OCI-LY7 (cell line): Measurements from ENCODE around the gene FTO. TPM values are rescaled to one million over a fixed set of nuclear protein-coding genes. Genes with fewer than 3 reads are reported as not detected.
"Not testable (repeated sequence)": the region's sequence is repeated elsewhere in the genome, so short reads cannot be mapped to it uniquely, and the experiment has no call there.

Experiments used
- BruUV-seq: library from RNA; stranded (reverse); fragments of 400-500 nt; replicated peaks from 2 replicates; lab custom pipeline; 2021; lab: Mats Ljungman, UMichigan
- CTCF ChIA-PET: fragments of 300-600 bp; sonication (Branson Sonifier 250); formaldehyde crosslinking; loops from one replicate; lab custom pipeline; 2022; ENCODE audit warnings: antibody characterized with exemption; ENCODE audit not compliant: unreplicated experiment; lab: Charles Lee
- POLR2A ChIA-PET: fragments of 300-600 bp; sonication (Branson Sonifier 250); formaldehyde crosslinking; loops from one replicate; lab custom pipeline; 2022; ENCODE audit warnings: antibody characterized with exemption; lab: Charles Lee
- DNase-seq: peaks from one replicate; pipeline ENCODE4 v3.0.0-alpha.2; 2015; ENCODE audit warnings: low spot score
- H2AFZ ChIP-seq: fragments of 200-600 bp; sonication (generic), shearing (Covaris generic); 2 replicates; pipeline ENCODE4 v1.6.1; 2014; ENCODE audit warnings: mild to moderate bottlenecking, antibody characterized with exemption, low read length, moderate library complexity
- H3K27ac ChIP-seq: fragments of 200-600 bp; sonication (generic); 2 replicates; pipeline ENCODE4 v1.5.1; 2014; ENCODE audit warnings: mixed run types, low read depth, mild to moderate bottlenecking, moderate library complexity, low read length, inconsistent platforms; ENCODE audit not compliant: poor library complexity, severe bottlenecking
- H3K36me3 ChIP-seq: fragments of 200-600 bp; sonication (generic); 2 replicates; pipeline ENCODE4 v1.6.1; 2014; ENCODE audit warnings: mild to moderate bottlenecking, antibody characterized with exemption, low read length, moderate library complexity, mixed read lengths; ENCODE audit not compliant: insufficient read depth
- H3K4me1 ChIP-seq: fragments of 200-600 bp; sonication (generic); 2 replicates; pipeline ENCODE4 v1.5.1; 2014; ENCODE audit warnings: mild to moderate bottlenecking, low read length; ENCODE audit not compliant: insufficient read depth, poor library complexity, severe bottlenecking
- H3K4me2 ChIP-seq: fragments of 200-600 bp; sonication (generic); 2 replicates; pipeline ENCODE4 v1.6.1; 2014; ENCODE audit warnings: mild to moderate bottlenecking, low read length
- H3K4me3 ChIP-seq: fragments of 200-600 bp; sonication (generic); 2 replicates; pipeline ENCODE4 v1.5.1; 2014; ENCODE audit warnings: mild to moderate bottlenecking, low read depth, low read length; ENCODE audit not compliant: poor library complexity, severe bottlenecking
- H3K79me2 ChIP-seq: fragments of 200-600 bp; sonication (generic); 2 replicates; pipeline ENCODE4 v1.6.1; 2016; ENCODE audit warnings: low read depth, mild to moderate bottlenecking, low read length, moderate library complexity, mixed read lengths; ENCODE audit not compliant: insufficient read depth
- H3K9me2 ChIP-seq: fragments of 200-600 bp; sonication (generic); 2 replicates; pipeline ENCODE4 v1.6.1; 2016; ENCODE audit warnings: mild to moderate bottlenecking, low read length, mixed read lengths; ENCODE audit not compliant: insufficient read depth
- H3K9me3 ChIP-seq: fragments of 200-600 bp; sonication (generic); 2 replicates; pipeline ENCODE4 v1.6.1; 2014; ENCODE audit warnings: mild to moderate bottlenecking, mixed run types, low read length, mixed read lengths
- H4K20me1 ChIP-seq: fragments of 200-600 bp; sonication (generic); 2 replicates; pipeline ENCODE4 v1.6.1; 2014; ENCODE audit warnings: mild to moderate bottlenecking, antibody characterized with exemption, low read length, moderate library complexity, mixed read lengths; ENCODE audit not compliant: insufficient read depth
- EZH2phosphoT487 ChIP-seq: fragments of 200-600 bp; sonication (generic); IDR thresholded peaks from 2 replicates; pipeline ENCODE4 v1.6.1; 2018; ENCODE audit warnings: low read depth, borderline replicate concordance, mild to moderate bottlenecking, mixed run types, antibody characterized with exemption, low read length, moderate library complexity, mixed read lengths
- intact Hi-C: fragments of 100-400 bp; cut with micrococcal nuclease; formaldehyde crosslinking; loops from one replicate; pipeline ENCODE4 v1.10.0; 2022; ENCODE audit not compliant: unreplicated experiment
- total RNA-seq, 2 experiments: library from RNA; depleted of rRNA in 1 of 2; stranded (reverse); fragments of >200 nt in 1 of 2; shearing (Covaris generic) in 1 of 2; gene quantifications; 2 replicates each; pipeline ENCODE4 v1.2.3, GENCODE V29; 2014 to 2022
- TF ChIP-seq, protein P1 (sequence below): fragments of 200-600 bp; sonication (generic); conservative IDR thresholded peaks from 2 replicates; pipeline ENCODE4 v1.5.1; 2014; ENCODE audit warnings: mild to moderate bottlenecking, antibody characterized with exemption, low read length, moderate library complexity, mixed read lengths

Gene FTO
- total RNA-seq, 2 experiments from 2014 or later, result 57.1 to 68.0 TPM

DNA sequence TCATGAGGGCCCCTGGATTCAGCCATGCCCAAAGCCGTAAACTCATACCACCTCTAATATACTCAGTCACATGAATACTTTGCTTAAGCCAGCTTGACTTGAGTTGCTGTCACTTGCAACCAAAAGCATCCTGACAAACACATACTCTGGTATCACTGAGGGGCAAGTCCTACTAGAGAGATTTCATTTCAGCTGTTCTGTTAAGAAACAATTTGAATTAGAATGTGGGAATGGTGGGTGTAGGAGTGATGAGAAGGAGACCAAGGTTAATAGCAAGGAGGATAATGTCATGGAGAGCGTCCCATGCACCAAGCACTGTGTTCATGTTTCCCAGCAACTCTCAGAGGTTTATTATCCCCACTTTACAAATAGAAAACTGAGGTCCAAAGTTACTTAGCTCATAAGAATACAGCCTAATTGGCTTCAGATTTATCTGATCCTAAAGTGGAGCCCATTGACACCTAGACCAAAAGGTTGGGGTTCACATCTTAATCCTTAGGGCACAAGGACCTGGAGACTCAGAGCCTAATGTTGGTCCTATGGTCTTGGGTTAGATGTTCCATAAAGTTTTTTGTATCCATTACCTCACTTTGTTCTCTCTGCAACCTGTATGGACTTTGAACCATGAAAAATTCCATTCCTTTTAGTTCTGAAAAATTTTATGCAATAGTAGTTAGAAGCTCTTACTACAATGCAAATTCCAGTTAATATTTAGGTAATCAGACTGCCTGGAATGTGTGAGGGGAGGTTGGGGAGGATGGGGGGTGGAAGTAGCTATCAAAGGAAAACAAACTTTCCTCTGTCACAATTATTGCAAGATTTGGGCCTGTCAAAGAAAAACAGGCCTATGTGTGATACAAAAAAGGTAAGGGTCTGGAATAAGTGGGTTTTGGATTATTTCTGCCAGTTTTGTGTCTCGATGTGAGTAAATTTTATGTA, 476.7 kb downstream of the FTO start:
- Histone ChIP-seq H3K79me2 (no peaks in the 10 kb centered on the region), H2AFZ (no peak overlapping the region), H3K9me2 (no peaks in the 10 kb centered on the region), H3K9me3 (no peaks in the 10 kb centered on the region), H3K4me2 (no peak overlapping the region), H3K36me3 (no peaks in the 10 kb centered on the region), H4K20me1 (no peaks in the 10 kb centered on the region), H3K4me3 (no peak overlapping the region), H3K27ac (no peak overlapping the region), H3K4me1 (no peaks in the 10 kb centered on the region)
- no peak for DNase-seq
- intact Hi-C loops, result no loop called here
- no TSS peak for BruUV-seq
- no peak for TF ChIP-seq EZH2phosphoT487
- TF ChIP-seq, protein P1, sequence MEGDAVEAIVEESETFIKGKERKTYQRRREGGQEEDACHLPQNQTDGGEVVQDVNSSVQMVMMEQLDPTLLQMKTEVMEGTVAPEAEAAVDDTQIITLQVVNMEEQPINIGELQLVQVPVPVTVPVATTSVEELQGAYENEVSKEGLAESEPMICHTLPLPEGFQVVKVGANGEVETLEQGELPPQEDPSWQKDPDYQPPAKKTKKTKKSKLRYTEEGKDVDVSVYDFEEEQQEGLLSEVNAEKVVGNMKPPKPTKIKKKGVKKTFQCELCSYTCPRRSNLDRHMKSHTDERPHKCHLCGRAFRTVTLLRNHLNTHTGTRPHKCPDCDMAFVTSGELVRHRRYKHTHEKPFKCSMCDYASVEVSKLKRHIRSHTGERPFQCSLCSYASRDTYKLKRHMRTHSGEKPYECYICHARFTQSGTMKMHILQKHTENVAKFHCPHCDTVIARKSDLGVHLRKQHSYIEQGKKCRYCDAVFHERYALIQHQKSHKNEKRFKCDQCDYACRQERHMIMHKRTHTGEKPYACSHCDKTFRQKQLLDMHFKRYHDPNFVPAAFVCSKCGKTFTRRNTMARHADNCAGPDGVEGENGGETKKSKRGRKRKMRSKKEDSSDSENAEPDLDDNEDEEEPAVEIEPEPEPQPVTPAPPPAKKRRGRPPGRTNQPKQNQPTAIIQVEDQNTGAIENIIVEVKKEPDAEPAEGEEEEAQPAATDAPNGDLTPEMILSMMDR, result no peak
- ChIA-PET POLR2A (no interaction called here), CTCF (no interaction called here)

DNA sequence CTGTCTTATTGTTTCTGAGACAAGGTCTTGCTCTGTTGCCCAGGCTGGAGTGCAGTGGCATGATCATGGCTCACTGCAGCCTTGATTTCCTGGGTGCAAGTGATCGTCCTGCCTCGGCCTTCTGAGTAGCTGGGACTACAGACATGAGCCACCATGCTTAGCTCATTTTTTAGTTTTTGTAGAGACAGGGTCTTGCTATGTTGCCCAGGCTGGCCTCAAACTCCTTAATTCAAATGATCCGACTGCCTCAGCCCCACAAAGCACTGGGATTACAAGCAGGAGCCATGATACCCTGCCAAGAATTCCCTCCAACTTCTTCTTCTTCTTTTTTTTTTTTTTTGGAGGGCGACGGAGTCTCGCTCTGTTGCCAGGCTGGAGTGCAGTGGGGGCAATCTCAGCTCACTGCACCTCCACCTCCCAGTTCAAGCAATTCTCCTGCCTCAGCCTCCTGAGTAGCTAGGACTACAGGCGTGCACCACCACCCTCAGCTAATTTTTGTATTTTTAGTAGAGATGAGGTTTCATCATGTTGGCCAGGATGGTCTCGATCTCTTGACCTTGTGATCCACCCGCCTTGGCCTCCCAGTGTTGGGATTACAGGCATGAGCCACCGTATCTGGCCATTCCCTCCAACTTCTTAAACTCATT, 477.9 kb downstream of the FTO start:
- intact Hi-C loops, H3K79me2 ChIP-seq, H3K4me1 ChIP-seq, H3K36me3 ChIP-seq, H3K27ac ChIP-seq, H4K20me1 ChIP-seq, DNase-seq, H3K4me3 ChIP-seq, H3K4me2 ChIP-seq, H2AFZ ChIP-seq, POLR2A ChIA-PET, H3K9me2 ChIP-seq, H3K9me3 ChIP-seq, CTCF ChIA-PET, BruUV-seq: not testable (repeated sequence)

DNA sequence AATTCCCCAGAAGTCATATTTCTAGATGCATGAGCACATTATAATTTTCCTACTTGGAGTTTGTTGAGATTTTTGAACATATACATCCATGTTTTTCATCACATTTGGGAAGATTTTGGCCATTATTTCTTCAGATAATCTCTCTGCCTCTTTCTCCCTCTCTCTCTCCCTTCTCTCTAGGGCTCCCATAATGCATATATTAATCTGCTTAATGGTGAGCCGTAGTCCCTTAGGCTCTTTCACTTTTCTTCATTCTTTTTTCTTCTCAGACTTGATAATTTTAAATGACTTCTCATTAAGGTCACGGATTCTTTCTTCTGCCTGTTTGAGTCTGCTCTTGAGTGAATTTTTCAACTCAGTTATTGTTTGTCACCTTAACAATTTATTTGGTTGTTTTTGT, 481.1 kb downstream of the FTO start:
- H4K20me1 ChIP-seq, result no peaks in the 10 kb centered on the region
- TF ChIP-seq EZH2phosphoT487, result no peak
- TF ChIP-seq, protein P1, result no peak
- no peak overlapping the region for H3K4me2 ChIP-seq
- ChIA-PET POLR2A (no interaction called here), CTCF (no interaction called here)
- no peak overlapping the region for H3K27ac ChIP-seq
- H3K36me3 ChIP-seq, result no peaks in the 10 kb centered on the region
- no peak overlapping the region for H3K4me3 ChIP-seq
- H3K4me1 ChIP-seq, result no peaks in the 10 kb centered on the region
- BruUV-seq, result no TSS peak
- H2AFZ ChIP-seq, result no peak overlapping the region
- H3K9me2 ChIP-seq, result no peaks in the 10 kb centered on the region
- no peak for DNase-seq
- H3K79me2 ChIP-seq, result no peaks in the 10 kb centered on the region
- no peaks in the 10 kb centered on the region for H3K9me3 ChIP-seq
- intact Hi-C loops, result no loop called here
